Keratinocyte (primary cell): Measurements from ENCODE around the gene CFAP43.

Source experiments
- CTCF ChIP-seq, 3 experiments: IDR thresholded peaks in 1 of 3; conservative IDR thresholded peaks in 1 of 3; optimal IDR thresholded peaks in 1 of 3; 2 replicates in 2 of 3; 3 replicates in 1 of 3; pipeline versions ENCODE3 to v1.5.1; 2011; ENCODE audit warnings: low read length in 3 of 3, mild to moderate bottlenecking in 3 of 3, moderate library complexity in 2 of 3, control low read depth in 1 of 3, inconsistent platforms in 1 of 3; ENCODE audit not compliant: insufficient read depth in 2 of 3; ENCODE audit errors: extremely low read depth in 1 of 3
- EZH2 ChIP-seq: IDR thresholded peaks from one replicate; pipeline ENCODE4 v1.6.1; 2012; ENCODE audit warnings: inconsistent platforms, mild to moderate bottlenecking, low read length, moderate library complexity

- TF ChIP-seq CTCF (optimal IDR thresholded peaks at IDR 0.05 in 1 of 3, IDR thresholded peaks at IDR 0.05 in 1 of 3, conservative IDR thresholded peaks at IDR 0.05 in 1 of 3; ENCODE audit: extremely low read depth in 1 of 3, insufficient read depth in 2 of 3, low read length in 3 of 3) (no peak), EZH2 (no peak)
Observed at GRCh38 chr10:104257235-104257634, 25.1 kb upstream of the CFAP43 start.
